Neural progenitor cell (in vitro differentiated cells): Measurements from ENCODE around the gene PIK3CB.

ENCODE experiments used
- EZH2 ChIP-seq: fragments of 200-600 bp; sonication (generic); IDR thresholded peaks from 2 replicates; pipeline ENCODE4 v1.6.1; 2017; ENCODE audit warnings: antibody characterized with exemption, mild to moderate bottlenecking, moderate library complexity
- EZH2phosphoT487 ChIP-seq: fragments of 200-600 bp; sonication (generic); IDR thresholded peaks from 2 replicates; pipeline ENCODE4 v1.6.1; 2017; ENCODE audit warnings: antibody characterized with exemption
- TF ChIP-seq, protein P1 (sequence below): fragments of 200-600 bp; sonication (generic); IDR thresholded peaks from 2 replicates; pipeline ENCODE4 v1.5.1; 2017; ENCODE audit warnings: antibody characterized with exemption, mild to moderate bottlenecking

DNA sequence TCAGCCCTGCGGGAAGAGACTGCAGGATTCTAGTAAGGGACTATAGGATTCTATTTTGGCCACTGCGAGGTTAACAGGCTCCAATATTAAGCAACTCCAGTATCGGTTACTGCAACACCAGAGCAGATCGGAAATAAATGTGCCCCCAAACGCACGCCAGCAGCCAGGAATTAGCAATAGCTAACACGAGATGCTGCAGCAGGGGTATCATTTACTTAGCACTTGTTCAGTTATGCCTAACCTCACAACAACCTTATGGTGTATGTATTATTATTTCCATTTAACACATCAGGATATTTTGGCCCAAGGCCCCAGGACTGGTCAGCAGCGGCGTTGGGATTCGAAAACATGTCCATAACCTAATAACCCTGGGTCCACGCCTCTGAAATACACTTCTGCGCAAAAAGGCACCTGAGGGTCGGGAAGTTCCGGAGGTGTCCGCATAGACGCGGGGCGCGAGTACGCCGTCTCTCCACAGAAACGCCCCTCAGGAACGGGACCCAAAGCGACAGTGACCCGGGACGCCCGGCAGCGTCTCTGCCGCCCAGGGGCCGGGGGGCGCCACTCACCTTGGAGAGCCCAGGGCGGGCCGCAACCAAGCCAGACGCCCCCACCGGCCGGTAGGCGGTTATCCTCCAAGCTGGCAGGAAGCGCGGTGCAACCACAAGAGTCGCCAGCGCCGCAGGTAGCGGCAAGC, 681 bp downstream of the PIK3CB start:
- TF ChIP-seq, protein P1, sequence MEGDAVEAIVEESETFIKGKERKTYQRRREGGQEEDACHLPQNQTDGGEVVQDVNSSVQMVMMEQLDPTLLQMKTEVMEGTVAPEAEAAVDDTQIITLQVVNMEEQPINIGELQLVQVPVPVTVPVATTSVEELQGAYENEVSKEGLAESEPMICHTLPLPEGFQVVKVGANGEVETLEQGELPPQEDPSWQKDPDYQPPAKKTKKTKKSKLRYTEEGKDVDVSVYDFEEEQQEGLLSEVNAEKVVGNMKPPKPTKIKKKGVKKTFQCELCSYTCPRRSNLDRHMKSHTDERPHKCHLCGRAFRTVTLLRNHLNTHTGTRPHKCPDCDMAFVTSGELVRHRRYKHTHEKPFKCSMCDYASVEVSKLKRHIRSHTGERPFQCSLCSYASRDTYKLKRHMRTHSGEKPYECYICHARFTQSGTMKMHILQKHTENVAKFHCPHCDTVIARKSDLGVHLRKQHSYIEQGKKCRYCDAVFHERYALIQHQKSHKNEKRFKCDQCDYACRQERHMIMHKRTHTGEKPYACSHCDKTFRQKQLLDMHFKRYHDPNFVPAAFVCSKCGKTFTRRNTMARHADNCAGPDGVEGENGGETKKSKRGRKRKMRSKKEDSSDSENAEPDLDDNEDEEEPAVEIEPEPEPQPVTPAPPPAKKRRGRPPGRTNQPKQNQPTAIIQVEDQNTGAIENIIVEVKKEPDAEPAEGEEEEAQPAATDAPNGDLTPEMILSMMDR, result peak; percentile 44
- TF ChIP-seq EZH2phosphoT487, result no peak
- no peak for TF ChIP-seq EZH2
